Liver (tissue), 9 donors: ENCODE data around the gene GABBR2. TPM values are rescaled to one million over a fixed set of nuclear protein-coding genes. Genes with fewer than 3 reads are reported as not detected.

Experiments
- DNase-seq: peaks from one replicate; pipeline ENCODE4 v3.0.0-alpha.2; 2017; ENCODE audit warnings: low spot score
- H3K27ac ChIP-seq, 2 donors: one replicate each; pipeline ENCODE4 v1.7.0; 2013; ENCODE audit warnings: inconsistent platforms in 2 of 2, low read length in 2 of 2, control low read depth in 1 of 2, low read depth in 1 of 2, mild to moderate bottlenecking in 1 of 2
- H3K27me3 ChIP-seq, 4 donors: one replicate each; pipeline versions ENCODE4 v1.6.1 to v1.7.0; 2013; ENCODE audit warnings: low read length in 3 of 4, inconsistent platforms in 1 of 4, mild to moderate bottlenecking in 1 of 4, moderate library complexity in 1 of 4; ENCODE audit not compliant: control insufficient read depth in 4 of 4, insufficient read depth in 4 of 4
- H3K36me3 ChIP-seq, 4 donors: one replicate each; pipeline versions ENCODE4 v1.6.1 to v1.7.0; 2013; ENCODE audit warnings: low read length in 3 of 4, mild to moderate bottlenecking in 3 of 4, low read depth in 1 of 4, moderate library complexity in 1 of 4; ENCODE audit not compliant: control insufficient read depth in 4 of 4, insufficient read depth in 3 of 4
- H3K4me1 ChIP-seq, 4 donors: one replicate each; pipeline versions ENCODE4 v1.6.1 to v1.7.0; 2013; ENCODE audit warnings: low read length in 3 of 4, mild to moderate bottlenecking in 3 of 4, moderate library complexity in 1 of 4; ENCODE audit not compliant: control insufficient read depth in 4 of 4, insufficient read depth in 4 of 4
- H3K4me3 ChIP-seq, 3 donors: one replicate each; pipeline versions ENCODE4 v1.6.1 to v1.7.0; 2013; ENCODE audit warnings: low read length in 3 of 3, control low read depth in 1 of 3, low read depth in 1 of 3, mild to moderate bottlenecking in 1 of 3
- H3K9ac ChIP-seq, 2 donors: one replicate each; pipeline ENCODE4 v1.7.0; 2013; ENCODE audit warnings: low read length in 2 of 2, mild to moderate bottlenecking in 2 of 2, moderate library complexity in 2 of 2, control low read depth in 1 of 2, low read depth in 1 of 2
- H3K9me3 ChIP-seq, 4 donors: one replicate each; pipeline versions ENCODE4 v1.6.1 to v1.7.0; 2013; ENCODE audit warnings: low read length in 3 of 4; ENCODE audit not compliant: control insufficient read depth in 4 of 4
- CTCF ChIP-seq: fragments of 150-350 bp; IDR thresholded peaks from 2 replicates; pipeline ENCODE4 v1.5.1; 2017; ENCODE audit warnings: improper control_type of control experiment, low read depth, low read length; ENCODE audit not compliant: missing input control
- EGR1 ChIP-seq, 2 donors: IDR thresholded peaks; 2 replicates each; pipeline ENCODE4 v1.6.1; 2016 to 2018; ENCODE audit warnings: antibody characterized with exemption in 2 of 2, low read depth in 2 of 2
- FOXA1 ChIP-seq: IDR thresholded peaks from 2 replicates; pipeline ENCODE4 v1.6.1; 2016; ENCODE audit warnings: antibody characterized with exemption
- FOXA2 ChIP-seq: IDR thresholded peaks from 2 replicates; pipeline ENCODE4 v1.6.1; 2016; ENCODE audit warnings: antibody characterized with exemption
- GABPA ChIP-seq, 2 donors: IDR thresholded peaks in 1 of 2; conservative IDR thresholded peaks in 1 of 2; 2 replicates each; pipeline ENCODE4 v1.6.1; 2016; ENCODE audit warnings: antibody characterized with exemption in 2 of 2, mild to moderate bottlenecking in 1 of 2, moderate library complexity in 1 of 2
- HNF4A ChIP-seq, 2 donors: conservative IDR thresholded peaks; 2 replicates each; pipeline ENCODE4 v1.6.1; 2016; ENCODE audit warnings: antibody characterized with exemption in 2 of 2, mild to moderate bottlenecking in 2 of 2
- JUND ChIP-seq, 2 donors: IDR thresholded peaks; 2 replicates each; pipeline ENCODE4 v1.6.1; 2016; ENCODE audit warnings: antibody characterized with exemption in 2 of 2
- MAX ChIP-seq: IDR thresholded peaks from 2 replicates; pipeline ENCODE4 v1.6.1; 2016; ENCODE audit warnings: antibody characterized with exemption
- NR2F2 ChIP-seq: IDR thresholded peaks from 2 replicates; pipeline ENCODE4 v1.6.1; 2016; ENCODE audit warnings: antibody characterized with exemption
- RAD21 ChIP-seq, 2 donors: IDR thresholded peaks; 2 replicates each; pipeline ENCODE4 v1.6.1; 2016; ENCODE audit warnings: antibody characterized with exemption in 2 of 2, mild to moderate bottlenecking in 2 of 2
- RXRA ChIP-seq, 2 donors: IDR thresholded peaks; 2 replicates each; pipeline ENCODE4 v1.6.1; 2017 to 2018; ENCODE audit warnings: antibody characterized with exemption in 2 of 2, mild to moderate bottlenecking in 1 of 2
- SP1 ChIP-seq: IDR thresholded peaks from 2 replicates; pipeline ENCODE4 v1.6.1; 2018; ENCODE audit warnings: antibody characterized with exemption, mild to moderate bottlenecking
- TAF1 ChIP-seq: conservative IDR thresholded peaks from 2 replicates; pipeline ENCODE4 v1.6.1; 2016; ENCODE audit warnings: antibody characterized with exemption, mild to moderate bottlenecking
- WGBS: extraction: QIAGEN DNeasy Blood & Tissue Kit; methylation state at CpG from one replicate; pipeline ENCODE4 v1.1.7; 2013; 5-methylcytosine and 5-hydroxymethylcytosine counted together
- polyA plus RNA-seq, 2 donors: library from polyadenylated mRNA; stranded (reverse) in 1 of 2; unstranded in 1 of 2; fragments of 200-250 nt in 1 of 2; fragments of >200 nt in 1 of 2; fragmentation: Nextera tagmentation in 1 of 2; extraction: Ambion mirVana in 1 of 2; gene quantifications; one replicate each; pipeline versions ENCODE4 v1.2.1 to v1.2.3, GENCODE V29; 2013 to 2015
- total RNA-seq, 2 donors: library from RNA; depleted of rRNA; stranded (reverse); fragments of >200 nt; gene quantifications; one replicate each; pipeline ENCODE4 v1.2.3, GENCODE V29; 2014
- TF ChIP-seq, protein P1 (sequence below): IDR thresholded peaks from 2 replicates; pipeline ENCODE4 v1.6.1; 2016; ENCODE audit warnings: antibody characterized with exemption
- TF ChIP-seq, protein P2 (sequence below): IDR thresholded peaks from 2 replicates; pipeline ENCODE4 v1.6.1; 2016; ENCODE audit warnings: antibody characterized with exemption, mild to moderate bottlenecking
- donor health status: healthy.
- donor health status: healthy.
- donor health status: healthy.
- donor health status: healthy.
- donor health status: healthy.

The GABBR2 gene
- total and polyA plus RNA-seq, 4 donors: 0.03 to 0.23 (median 0.08) TPM; not detected in 1

- TF ChIP-seq, protein P1, sequence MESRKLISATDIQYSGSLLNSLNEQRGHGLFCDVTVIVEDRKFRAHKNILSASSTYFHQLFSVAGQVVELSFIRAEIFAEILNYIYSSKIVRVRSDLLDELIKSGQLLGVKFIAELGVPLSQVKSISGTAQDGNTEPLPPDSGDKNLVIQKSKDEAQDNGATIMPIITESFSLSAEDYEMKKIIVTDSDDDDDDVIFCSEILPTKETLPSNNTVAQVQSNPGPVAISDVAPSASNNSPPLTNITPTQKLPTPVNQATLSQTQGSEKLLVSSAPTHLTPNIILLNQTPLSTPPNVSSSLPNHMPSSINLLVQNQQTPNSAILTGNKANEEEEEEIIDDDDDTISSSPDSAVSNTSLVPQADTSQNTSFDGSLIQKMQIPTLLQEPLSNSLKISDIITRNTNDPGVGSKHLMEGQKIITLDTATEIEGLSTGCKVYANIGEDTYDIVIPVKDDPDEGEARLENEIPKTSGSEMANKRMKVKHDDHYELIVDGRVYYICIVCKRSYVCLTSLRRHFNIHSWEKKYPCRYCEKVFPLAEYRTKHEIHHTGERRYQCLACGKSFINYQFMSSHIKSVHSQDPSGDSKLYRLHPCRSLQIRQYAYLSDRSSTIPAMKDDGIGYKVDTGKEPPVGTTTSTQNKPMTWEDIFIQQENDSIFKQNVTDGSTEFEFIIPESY: no peak
- TF ChIP-seq MAX (no peak), JUND (IDR thresholded peaks at IDR 0.05) (no peak)
Measured at GRCh38 chr9:98533866-98534265, 174.9 kb downstream of the GABBR2 start (continued).

- TF ChIP-seq, protein P2, sequence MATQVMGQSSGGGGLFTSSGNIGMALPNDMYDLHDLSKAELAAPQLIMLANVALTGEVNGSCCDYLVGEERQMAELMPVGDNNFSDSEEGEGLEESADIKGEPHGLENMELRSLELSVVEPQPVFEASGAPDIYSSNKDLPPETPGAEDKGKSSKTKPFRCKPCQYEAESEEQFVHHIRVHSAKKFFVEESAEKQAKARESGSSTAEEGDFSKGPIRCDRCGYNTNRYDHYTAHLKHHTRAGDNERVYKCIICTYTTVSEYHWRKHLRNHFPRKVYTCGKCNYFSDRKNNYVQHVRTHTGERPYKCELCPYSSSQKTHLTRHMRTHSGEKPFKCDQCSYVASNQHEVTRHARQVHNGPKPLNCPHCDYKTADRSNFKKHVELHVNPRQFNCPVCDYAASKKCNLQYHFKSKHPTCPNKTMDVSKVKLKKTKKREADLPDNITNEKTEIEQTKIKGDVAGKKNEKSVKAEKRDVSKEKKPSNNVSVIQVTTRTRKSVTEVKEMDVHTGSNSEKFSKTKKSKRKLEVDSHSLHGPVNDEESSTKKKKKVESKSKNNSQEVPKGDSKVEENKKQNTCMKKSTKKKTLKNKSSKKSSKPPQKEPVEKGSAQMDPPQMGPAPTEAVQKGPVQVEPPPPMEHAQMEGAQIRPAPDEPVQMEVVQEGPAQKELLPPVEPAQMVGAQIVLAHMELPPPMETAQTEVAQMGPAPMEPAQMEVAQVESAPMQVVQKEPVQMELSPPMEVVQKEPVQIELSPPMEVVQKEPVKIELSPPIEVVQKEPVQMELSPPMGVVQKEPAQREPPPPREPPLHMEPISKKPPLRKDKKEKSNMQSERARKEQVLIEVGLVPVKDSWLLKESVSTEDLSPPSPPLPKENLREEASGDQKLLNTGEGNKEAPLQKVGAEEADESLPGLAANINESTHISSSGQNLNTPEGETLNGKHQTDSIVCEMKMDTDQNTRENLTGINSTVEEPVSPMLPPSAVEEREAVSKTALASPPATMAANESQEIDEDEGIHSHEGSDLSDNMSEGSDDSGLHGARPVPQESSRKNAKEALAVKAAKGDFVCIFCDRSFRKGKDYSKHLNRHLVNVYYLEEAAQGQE: no peak
- TF ChIP-seq SP1 (no peak), FOXA2 (no peak), GABPA (IDR thresholded peaks at IDR 0.05 in 1 of 2, conservative IDR thresholded peaks at IDR 0.05 in 1 of 2) (no peak), JUND (IDR thresholded peaks at IDR 0.05) (no peak), RAD21 (IDR thresholded peaks at IDR 0.05) (no peak), FOXA1 (no peak), MAX (no peak), HNF4A (conservative IDR thresholded peaks at IDR 0.05) (no peak), CTCF (no peak), TAF1 (no peak), EGR1 (IDR thresholded peaks at IDR 0.05; ENCODE audit: low read depth in 2 of 2) (no peak), RXRA (IDR thresholded peaks at IDR 0.05) (no peak), NR2F2 (no peak)
- TF ChIP-seq, protein P1: no peak
- H3K27me3 ChIP-seq: no peaks in the 10 kb centered on the region
- H3K4me3 ChIP-seq: no peak overlapping the region
- no peaks in the 10 kb centered on the region for H3K36me3 ChIP-seq
- no peak overlapping the region for H3K27ac ChIP-seq
- WGBS: 58% methylated on average over 4 of the region's 4 CpGs
- DNase-seq: no peak
- H3K4me1 ChIP-seq: no peaks in the 10 kb centered on the region
- no peaks in the 10 kb centered on the region for H3K9me3 ChIP-seq
- H3K9ac ChIP-seq: no peak overlapping the region
Measured at GRCh38 chr9:98533132-98533531, 175.6 kb downstream of the GABBR2 start.
